ENCODE measurements around the gene TIMM29. TPM values are rescaled to one million over a fixed set of nuclear protein-coding genes. Genes with fewer than 3 reads are reported as not detected.
A peak's percentile ranks its signal among the peaks of the same experiment; 100 is the strongest.

TIMM29 gene
- total RNA-seq, 5 donors from 2014 or later (not counting 1 experiment from before 2014, with no cell fraction given), result 19.2 to 40.4 (median 37.2) TPM

DNA sequence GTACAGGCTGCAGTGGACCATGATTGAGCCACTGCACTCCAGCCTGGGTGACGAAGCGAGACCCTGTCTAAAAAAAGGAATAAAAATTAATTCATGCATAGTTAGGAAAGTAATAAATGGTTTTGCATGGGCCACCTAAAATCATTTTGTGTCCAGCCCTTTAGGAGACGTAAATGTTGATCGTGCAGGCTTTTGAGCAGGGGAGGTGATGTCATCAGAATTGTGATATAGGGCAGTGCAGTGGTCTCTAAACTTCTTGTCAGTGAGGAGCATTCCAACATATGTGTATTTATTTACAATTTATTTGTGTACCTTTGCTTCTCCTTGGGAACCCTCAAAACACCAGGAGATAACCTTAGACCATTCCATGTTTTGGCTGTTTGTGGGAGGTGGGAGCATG, 35.3 kb downstream of the TIMM29 start:
- CTCF ChIA-PET, result interaction anchor here in 1 of 2 donors (0.6 to 0.7 kb wide), 2 partner anchors 85 to 93 kb away, joined by 3 read pairs; no protein-coding TSS in a partner anchor

GRCh38 chr19:10964903-10965302, 36.3 kb downstream of the TIMM29 start:
- no peak overlapping the region for H3K4me3 Mint-ChIP-seq
- H3K4me1 ChIP-seq (ENCODE audit: control insufficient read depth in 1 of 2, extremely low read depth in 1 of 2, insufficient read depth in 2 of 2, low read length in 2 of 2), result peaks cover 18 to 53% of the 10 kb centered on the region in 2 experiments
- H3K9me3 ChIP-seq, result no peaks in the 10 kb centered on the region
- WGBS (ENCODE audit: insufficient coverage), result 80% methylated on average over 4 of the region's 4 CpGs
- H3K4me3 ChIP-seq (ENCODE audit: control insufficient read depth in 1 of 2, extremely low read depth in 1 of 2, low read length in 1 of 2), result no peak overlapping the region
- no peaks in the 10 kb centered on the region for H3K9me3 Mint-ChIP-seq
- H3K36me3 Mint-ChIP-seq, result no peaks in the 10 kb centered on the region
- ATAC-seq (replicated peaks in 1 of 4) (no peak), DNase-seq (no peak)
- peaks cover 60 to 69% (median 61%) of the 10 kb centered on the region in 3 donors for H3K4me1 Mint-ChIP-seq
- ChIA-PET POLR2A (interaction anchor here in 1 of 2 donors (0.5 to 0.6 kb wide), 2 partner anchors 13 to 28 kb away, joined by 3 to 5 read pairs; no protein-coding TSS in a partner anchor), CTCF (interaction anchor here in 1 of 2 donors (0.6 kb wide), 1 partner anchor 21 kb away, joined by 3 read pairs; no protein-coding TSS in a partner anchor)
- H3K27ac ChIP-seq (ENCODE audit: low read length), result no peak overlapping the region
- H3K36me3 ChIP-seq (ENCODE audit: control insufficient read depth in 2 of 2, extremely low read depth in 1 of 2, insufficient read depth in 1 of 2, low read length in 1 of 2), result no peaks in the 10 kb centered on the region
- H3K27me3 ChIP-seq (replicated peaks in 1 of 2; ENCODE audit: control insufficient read depth in 2 of 2, extremely low read depth in 1 of 2, insufficient read depth in 2 of 2, low read length in 1 of 2), result no peaks in the 10 kb centered on the region
- H3K27me3 Mint-ChIP-seq, result no peaks in the 10 kb centered on the region
- H3K27ac Mint-ChIP-seq, result peak overlapping the region in 1 of 2 donors; percentile 48

More for the DNA sequence above, 35.3 kb downstream of the TIMM29 start:
- Mint-ChIP-seq H3K27me3 (no peaks in the 10 kb centered on the region), H3K4me1 (peaks cover 59 to 67% (median 59%) of the 10 kb centered on the region in 3 donors), H3K36me3 (no peaks in the 10 kb centered on the region), H3K4me3 (peak overlapping the region; percentile 39 to 87 (median 47)), H3K27ac (peak overlapping the region; percentile 84 to 88), H3K9me3 (no peaks in the 10 kb centered on the region)
- Histone ChIP-seq H3K27ac (ENCODE audit: low read length) (peak overlapping the region; percentile 72), H3K27me3 (replicated peaks in 1 of 2; ENCODE audit: control insufficient read depth in 2 of 2, extremely low read depth in 1 of 2, insufficient read depth in 2 of 2, low read length in 1 of 2) (no peaks in the 10 kb centered on the region), H3K36me3 (ENCODE audit: control insufficient read depth in 2 of 2, extremely low read depth in 1 of 2, insufficient read depth in 1 of 2, low read length in 1 of 2) (no peaks in the 10 kb centered on the region), H3K9me3 (no peaks in the 10 kb centered on the region), H3K4me1 (ENCODE audit: control insufficient read depth in 1 of 2, extremely low read depth in 1 of 2, insufficient read depth in 2 of 2, low read length in 2 of 2) (peaks cover 20 to 55% of the 10 kb centered on the region in 2 experiments), H3K4me3 (ENCODE audit: control insufficient read depth in 1 of 2, extremely low read depth in 1 of 2, low read length in 1 of 2) (no peak overlapping the region)
- DNase-seq, result no peak
- WGBS (ENCODE audit: insufficient coverage), result 59% methylated on average over 3 of the region's 4 CpGs
- ATAC-seq (replicated peaks in 1 of 4), result no peak
- POLR2A ChIA-PET, result interaction anchor here in 1 of 2 donors (0.5 to 0.6 kb wide), 2 partner anchors 10 to 862 kb away, joined by 3 to 8 read pairs; no protein-coding TSS in a partner anchor

DNA sequence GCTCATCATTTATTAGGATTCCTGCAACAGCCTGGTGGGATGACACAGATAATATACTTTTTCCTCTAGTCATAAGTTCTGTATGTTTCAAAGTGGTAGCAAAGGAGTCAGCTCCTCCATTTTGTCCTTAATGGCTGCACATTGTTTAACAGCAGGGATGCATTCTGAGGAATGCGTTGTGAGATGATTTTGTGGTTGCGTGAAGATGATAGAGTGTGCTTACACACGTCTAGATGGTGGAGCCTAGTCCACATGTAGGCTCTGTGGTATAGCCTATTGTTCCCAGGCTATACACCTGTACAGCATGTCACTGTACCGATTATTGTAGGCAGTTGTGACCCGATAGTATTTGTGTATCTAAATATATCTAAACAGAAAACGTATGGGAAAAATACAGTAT, 36.8 kb downstream of the TIMM29 start:
- POLR2A ChIA-PET, result no interaction called here
- H3K27ac ChIP-seq (ENCODE audit: low read length), result no peak overlapping the region
- CTCF ChIA-PET, result no interaction called here
- no peak overlapping the region for H3K4me3 ChIP-seq (ENCODE audit: control insufficient read depth in 1 of 2, extremely low read depth in 1 of 2, low read length in 1 of 2)
- H3K36me3 ChIP-seq (ENCODE audit: control insufficient read depth in 2 of 2, extremely low read depth in 1 of 2, insufficient read depth in 1 of 2, low read length in 1 of 2), result no peaks in the 10 kb centered on the region
- no peaks in the 10 kb centered on the region for H3K36me3 Mint-ChIP-seq
- H3K27me3 ChIP-seq (replicated peaks in 1 of 2; ENCODE audit: control insufficient read depth in 2 of 2, extremely low read depth in 1 of 2, insufficient read depth in 2 of 2, low read length in 1 of 2), result no peaks in the 10 kb centered on the region
- ATAC-seq (replicated peaks in 1 of 4), result no peak
- H3K4me1 Mint-ChIP-seq, result peaks cover 60 to 71% (median 63%) of the 10 kb centered on the region in 3 donors
- H3K4me3 Mint-ChIP-seq, result no peak overlapping the region
- no peaks in the 10 kb centered on the region for H3K9me3 Mint-ChIP-seq
- no peak for DNase-seq
- H3K27ac Mint-ChIP-seq, result no peak overlapping the region
- H3K9me3 ChIP-seq, result no peaks in the 10 kb centered on the region
- no peaks in the 10 kb centered on the region for H3K27me3 Mint-ChIP-seq
- peaks cover 18 to 48% of the 10 kb centered on the region in 2 experiments for H3K4me1 ChIP-seq (ENCODE audit: control insufficient read depth in 1 of 2, extremely low read depth in 1 of 2, insufficient read depth in 2 of 2, low read length in 2 of 2)
- WGBS (ENCODE audit: insufficient coverage), result 83% methylated on average over 1 of the region's 6 CpGs

GRCh38 chr19:10966809-10967208, 38.2 kb downstream of the TIMM29 start:
- Histone ChIP-seq H3K4me3 (ENCODE audit: control insufficient read depth in 1 of 2, extremely low read depth in 1 of 2, low read length in 1 of 2) (no peak overlapping the region), H3K9me3 (no peaks in the 10 kb centered on the region), H3K36me3 (ENCODE audit: control insufficient read depth in 2 of 2, extremely low read depth in 1 of 2, insufficient read depth in 1 of 2, low read length in 1 of 2) (no peaks in the 10 kb centered on the region), H3K27ac (ENCODE audit: low read length) (no peak overlapping the region), H3K4me1 (ENCODE audit: control insufficient read depth in 1 of 2, extremely low read depth in 1 of 2, insufficient read depth in 2 of 2, low read length in 2 of 2) (peaks cover 14 to 42% of the 10 kb centered on the region in 2 experiments), H3K27me3 (replicated peaks in 1 of 2; ENCODE audit: control insufficient read depth in 2 of 2, extremely low read depth in 1 of 2, insufficient read depth in 2 of 2, low read length in 1 of 2) (no peaks in the 10 kb centered on the region)
- H3K27me3 Mint-ChIP-seq, result no peaks in the 10 kb centered on the region
- H3K4me3 Mint-ChIP-seq, result no peak overlapping the region
- H3K4me1 Mint-ChIP-seq, result peaks cover 64 to 70% (median 70%) of the 10 kb centered on the region in 3 donors
- DNase-seq (no peak), ATAC-seq (replicated peaks in 1 of 4) (no peak)
- CTCF ChIA-PET, result interaction anchor here (0.6 kb wide), 2 partner anchors 13 to 535 kb away, joined by 4 read pairs; no protein-coding TSS in a partner anchor
- H3K36me3 Mint-ChIP-seq, result no peaks in the 10 kb centered on the region
- no peaks in the 10 kb centered on the region for H3K9me3 Mint-ChIP-seq
- POLR2A ChIA-PET, result no interaction called here
- 100% methylated on average over 5 of the region's 8 CpGs for WGBS (ENCODE audit: insufficient coverage)
- no peak overlapping the region for H3K27ac Mint-ChIP-seq

GRCh38 chr19:10968527-10969135, 40.0 kb downstream of the TIMM29 start:
- no peak overlapping the region for H3K27ac ChIP-seq (ENCODE audit: low read length)
- H3K27me3 ChIP-seq (replicated peaks in 1 of 2; ENCODE audit: control insufficient read depth in 2 of 2, extremely low read depth in 1 of 2, insufficient read depth in 2 of 2, low read length in 1 of 2), result no peaks in the 10 kb centered on the region
- peaks cover 51 to 59% (median 55%) of the 10 kb centered on the region in 3 donors for H3K4me1 Mint-ChIP-seq
- DNase-seq, result no peak
- ChIA-PET CTCF (no interaction called here), POLR2A (no interaction called here)
- WGBS (ENCODE audit: insufficient coverage), result 60% methylated on average over 6 of the region's 10 CpGs
- H3K9me3 Mint-ChIP-seq, result no peaks in the 10 kb centered on the region
- peaks cover 5 to 24% of the 10 kb centered on the region in 2 experiments for H3K4me1 ChIP-seq (ENCODE audit: control insufficient read depth in 1 of 2, extremely low read depth in 1 of 2, insufficient read depth in 2 of 2, low read length in 2 of 2)
- H3K27me3 Mint-ChIP-seq, result no peaks in the 10 kb centered on the region
- no peaks in the 10 kb centered on the region for H3K36me3 Mint-ChIP-seq
- H3K36me3 ChIP-seq (ENCODE audit: control insufficient read depth in 2 of 2, extremely low read depth in 1 of 2, insufficient read depth in 1 of 2, low read length in 1 of 2), result no peaks in the 10 kb centered on the region
- ATAC-seq (replicated peaks in 1 of 4), result peak in 1 of 4 experiments; percentile 43
- no peaks in the 10 kb centered on the region for H3K9me3 ChIP-seq
- peak overlapping the region in 1 of 2 donors; percentile 11 for H3K27ac Mint-ChIP-seq
- H3K4me3 ChIP-seq (ENCODE audit: control insufficient read depth in 1 of 2, extremely low read depth in 1 of 2, low read length in 1 of 2), result no peak overlapping the region
- peak overlapping the region in 1 of 3 donors; percentile 28 for H3K4me3 Mint-ChIP-seq

DNA sequence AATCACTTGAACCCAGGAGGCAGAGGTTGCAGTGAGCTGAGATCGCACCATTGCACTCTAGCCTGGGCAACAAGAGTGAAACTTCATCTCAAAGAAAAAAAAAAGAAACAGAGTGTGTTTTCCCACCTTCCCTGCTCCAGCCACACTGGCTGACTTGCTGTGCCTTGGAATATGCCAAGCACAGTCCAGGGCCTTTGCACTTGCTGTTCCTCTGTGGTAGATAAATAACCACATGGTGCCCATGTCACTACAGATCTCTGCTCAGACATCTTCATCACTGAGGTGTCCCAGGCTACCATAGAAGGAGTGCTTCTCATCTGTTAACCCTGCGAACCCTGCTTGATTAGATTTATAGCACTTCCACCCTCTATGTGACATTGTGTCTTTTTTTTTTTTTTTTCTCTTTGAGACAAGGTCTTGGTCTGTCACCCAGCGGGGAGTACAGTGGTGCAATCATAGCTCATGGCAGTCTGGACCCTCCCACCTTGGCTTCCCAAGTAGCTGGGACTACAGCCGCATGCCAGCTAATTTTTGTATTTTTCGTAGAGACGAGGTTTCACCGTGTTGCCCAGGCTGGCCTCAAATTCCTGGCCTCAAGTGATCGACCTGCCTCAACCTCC, 42.6 kb downstream of the TIMM29 start:
- ATAC-seq (replicated peaks in 1 of 4), result no peak
- Mint-ChIP-seq H3K9me3 (no peaks in the 10 kb centered on the region), H3K27ac (no peak overlapping the region), H3K4me3 (no peak overlapping the region), H3K36me3 (peaks cover 3% of the 10 kb centered on the region), H3K27me3 (no peaks in the 10 kb centered on the region), H3K4me1 (peaks cover 52 to 60% (median 54%) of the 10 kb centered on the region in 3 donors)
- no peak for DNase-seq
- CTCF ChIA-PET, result interaction anchor here in 1 of 2 donors (0.7 kb wide), 1 partner anchor 64 kb away, joined by 3 read pairs; no protein-coding TSS in a partner anchor
- Histone ChIP-seq H3K36me3 (ENCODE audit: control insufficient read depth in 2 of 2, extremely low read depth in 1 of 2, insufficient read depth in 1 of 2, low read length in 1 of 2) (peaks cover 0 to 5% of the 10 kb centered on the region in 2 donors), H3K27me3 (replicated peaks in 1 of 2; ENCODE audit: control insufficient read depth in 2 of 2, extremely low read depth in 1 of 2, insufficient read depth in 2 of 2, low read length in 1 of 2) (no peaks in the 10 kb centered on the region), H3K27ac (ENCODE audit: low read length) (no peak overlapping the region), H3K4me1 (ENCODE audit: control insufficient read depth in 1 of 2, extremely low read depth in 1 of 2, insufficient read depth in 2 of 2, low read length in 2 of 2) (peaks cover 11 to 22% of the 10 kb centered on the region in 2 experiments), H3K4me3 (ENCODE audit: control insufficient read depth in 1 of 2, extremely low read depth in 1 of 2, low read length in 1 of 2) (no peak overlapping the region), H3K9me3 (no peaks in the 10 kb centered on the region)
- WGBS (ENCODE audit: insufficient coverage), result 97% methylated on average over 5 of the region's 8 CpGs
- POLR2A ChIA-PET, result no interaction called here

Measured in T-cell (primary cell).